Activated T-cell treated with anti-CD3 and anti-CD28 coated beads, Interleukin-2, amount 50 U/mL, for 48 hours (primary cell): ENCODE measurements around the gene STAT5B.
"Not testable (repeated sequence)": the region's sequence is repeated elsewhere in the genome, so short reads cannot be mapped to it uniquely, and the experiment has no call there.

Experiments
- DNase-seq, 2 experiments: peaks; one replicate each; pipeline ENCODE4 v3.0.0-alpha.2; 2020

The STAT5B gene

GRCh38 chr17:42276359-42276608 lies at the start of gene STAT5B:
Gene STAT5B (minus strand): TSS chr17:42276391. CDS start chr17:42232127, 44,264 bp downstream.
- DNase-seq: peak; percentile 73 to 80

GRCh38 chr17:42325026-42325425 lies 48.8 kb upstream of the STAT5B start:
- DNase-seq: no peak

GRCh38 chr17:42323268-42323773 lies 47.1 kb upstream of the STAT5B start:
- DNase-seq: no peak

GRCh38 chr17:42322382-42323267 lies 46.4 kb upstream of the STAT5B start:
- DNase-seq: peak; percentile 95 to 96

- no peak for DNase-seq
These were observed 45.4 kb upstream of the STAT5B start for GRCh38 chr17:42321555-42321954.

- DNase-seq: not testable (repeated sequence)
These were observed 41.8 kb upstream of the STAT5B start for GRCh38 chr17:42317967-42318366.

- no peak for DNase-seq
These were observed 41.2 kb upstream of the STAT5B start for GRCh38 chr17:42317266-42317845.

GRCh38 chr17:42316755-42317154 lies 40.6 kb upstream of the STAT5B start:
- DNase-seq: no peak

- DNase-seq: no peak
These were observed 39.4 kb upstream of the STAT5B start for GRCh38 chr17:42315402-42316156.

- DNase-seq: peak in 1 of 2 experiments; percentile 53
These were observed 37.8 kb upstream of the STAT5B start for GRCh38 chr17:42313773-42314566.

- no peak for DNase-seq
These were observed 37.2 kb upstream of the STAT5B start for GRCh38 chr17:42313389-42313772.

- DNase-seq: peak; percentile 87 to 89
These were observed 36.3 kb upstream of the STAT5B start for GRCh38 chr17:42312285-42313130.

- DNase-seq: no peak
These were observed 35.8 kb upstream of the STAT5B start for GRCh38 chr17:42312035-42312284.

- no peak for DNase-seq
These were observed 35.2 kb upstream of the STAT5B start for GRCh38 chr17:42311240-42312034.

GRCh38 chr17:42310787-42311215 lies 34.6 kb upstream of the STAT5B start:
- DNase-seq: peak in 1 of 2 experiments; percentile 53

GRCh38 chr17:42309986-42310786 lies 34.0 kb upstream of the STAT5B start:
- no peak for DNase-seq

GRCh38 chr17:42309142-42309541 lies 33.0 kb upstream of the STAT5B start:
- no peak for DNase-seq

GRCh38 chr17:42308446-42308845 lies 32.3 kb upstream of the STAT5B start:
- DNase-seq: no peak

- no peak for DNase-seq
These were observed 31.3 kb upstream of the STAT5B start for GRCh38 chr17:42307362-42307927.

GRCh38 chr17:42306385-42306667 lies 30.1 kb upstream of the STAT5B start:
- DNase-seq: no peak
